ENCODE measurements around the gene DIPK1C. TPM values are rescaled to one million over a fixed set of nuclear protein-coding genes. Genes with fewer than 3 reads are reported as not detected.

DIPK1C gene
- total and polyA plus RNA-seq, 2 of the 4 experiments (the other 2 are of a cell fraction), result not detected

DNA sequence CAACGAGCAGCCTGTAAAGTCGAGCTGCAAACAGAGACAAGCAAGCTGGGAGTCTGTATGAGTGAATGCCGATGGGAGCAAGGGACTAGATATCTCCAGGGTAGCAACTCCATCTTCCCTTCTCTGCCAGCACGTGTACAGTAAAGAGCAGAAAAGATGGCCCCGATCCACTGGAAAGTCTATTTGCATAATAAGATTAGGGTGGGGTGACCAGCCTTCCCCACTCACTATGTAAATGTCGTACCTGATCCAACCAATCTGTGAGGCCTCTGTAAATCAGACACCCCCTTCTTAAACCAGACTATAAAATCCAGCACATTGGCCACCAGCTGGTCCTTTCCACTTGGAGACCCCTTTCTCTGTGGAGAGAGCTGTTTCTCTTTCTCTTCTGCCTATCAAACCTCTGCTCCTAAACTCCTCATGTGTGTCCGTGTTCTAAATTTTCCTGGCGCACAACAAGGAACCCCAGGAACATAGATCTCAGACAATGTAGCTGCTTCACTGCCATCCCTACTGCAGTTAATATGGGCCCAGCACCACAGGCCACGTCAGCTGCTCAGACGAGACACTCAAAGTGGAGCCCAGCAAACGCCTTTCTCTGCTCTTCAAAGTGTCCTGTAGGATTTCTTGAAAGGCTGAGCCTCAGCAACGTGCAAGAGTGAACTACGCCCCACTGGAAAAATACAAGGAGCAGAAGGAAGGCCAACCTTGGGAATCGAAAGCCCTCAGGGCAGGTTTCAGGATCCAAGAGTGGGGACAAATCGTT, 26.1 kb downstream of the DIPK1C start:
- DNase-seq (no peak), ATAC-seq (ENCODE audit: low read depth) (no peak)
- no peak overlapping the region for H4K8ac ChIP-seq (ENCODE audit: low read depth in 2 of 2, low read length in 2 of 2)

More for the DNA sequence above, 26.1 kb downstream of the DIPK1C start:
- TF ChIP-seq RFX5 (IDR thresholded peaks at IDR 0.05; ENCODE audit: low read depth, low read length), result no peak
- no peak for TF ChIP-seq RCOR1 (IDR thresholded peaks at IDR 0.05; ENCODE audit: insufficient replicate concordance, low read length)
- TF ChIP-seq CHD1 (IDR thresholded peaks at IDR 0.05; ENCODE audit: low read depth, low read length), result no peak
- no peak for TF ChIP-seq BHLHE40 (IDR thresholded peaks at IDR 0.05; ENCODE audit: low read depth, low read length)
- no peak for TF ChIP-seq NFE2L2 (IDR thresholded peaks at IDR 0.05; ENCODE audit: low read depth, low read length)
- TF ChIP-seq, protein P1, sequence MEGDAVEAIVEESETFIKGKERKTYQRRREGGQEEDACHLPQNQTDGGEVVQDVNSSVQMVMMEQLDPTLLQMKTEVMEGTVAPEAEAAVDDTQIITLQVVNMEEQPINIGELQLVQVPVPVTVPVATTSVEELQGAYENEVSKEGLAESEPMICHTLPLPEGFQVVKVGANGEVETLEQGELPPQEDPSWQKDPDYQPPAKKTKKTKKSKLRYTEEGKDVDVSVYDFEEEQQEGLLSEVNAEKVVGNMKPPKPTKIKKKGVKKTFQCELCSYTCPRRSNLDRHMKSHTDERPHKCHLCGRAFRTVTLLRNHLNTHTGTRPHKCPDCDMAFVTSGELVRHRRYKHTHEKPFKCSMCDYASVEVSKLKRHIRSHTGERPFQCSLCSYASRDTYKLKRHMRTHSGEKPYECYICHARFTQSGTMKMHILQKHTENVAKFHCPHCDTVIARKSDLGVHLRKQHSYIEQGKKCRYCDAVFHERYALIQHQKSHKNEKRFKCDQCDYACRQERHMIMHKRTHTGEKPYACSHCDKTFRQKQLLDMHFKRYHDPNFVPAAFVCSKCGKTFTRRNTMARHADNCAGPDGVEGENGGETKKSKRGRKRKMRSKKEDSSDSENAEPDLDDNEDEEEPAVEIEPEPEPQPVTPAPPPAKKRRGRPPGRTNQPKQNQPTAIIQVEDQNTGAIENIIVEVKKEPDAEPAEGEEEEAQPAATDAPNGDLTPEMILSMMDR (conservative IDR thresholded peaks at IDR 0.05; ENCODE audit: low read depth, low read length), result no peak
- TF ChIP-seq CEBPB (IDR thresholded peaks at IDR 0.05; ENCODE audit: low read depth, low read length), result no peak
- TF ChIP-seq, protein P2, sequence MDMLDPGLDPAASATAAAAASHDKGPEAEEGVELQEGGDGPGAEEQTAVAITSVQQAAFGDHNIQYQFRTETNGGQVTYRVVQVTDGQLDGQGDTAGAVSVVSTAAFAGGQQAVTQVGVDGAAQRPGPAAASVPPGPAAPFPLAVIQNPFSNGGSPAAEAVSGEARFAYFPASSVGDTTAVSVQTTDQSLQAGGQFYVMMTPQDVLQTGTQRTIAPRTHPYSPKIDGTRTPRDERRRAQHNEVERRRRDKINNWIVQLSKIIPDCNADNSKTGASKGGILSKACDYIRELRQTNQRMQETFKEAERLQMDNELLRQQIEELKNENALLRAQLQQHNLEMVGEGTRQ (IDR thresholded peaks at IDR 0.05; ENCODE audit: low read depth, low read length), result no peak
- TF ChIP-seq, protein P3, sequence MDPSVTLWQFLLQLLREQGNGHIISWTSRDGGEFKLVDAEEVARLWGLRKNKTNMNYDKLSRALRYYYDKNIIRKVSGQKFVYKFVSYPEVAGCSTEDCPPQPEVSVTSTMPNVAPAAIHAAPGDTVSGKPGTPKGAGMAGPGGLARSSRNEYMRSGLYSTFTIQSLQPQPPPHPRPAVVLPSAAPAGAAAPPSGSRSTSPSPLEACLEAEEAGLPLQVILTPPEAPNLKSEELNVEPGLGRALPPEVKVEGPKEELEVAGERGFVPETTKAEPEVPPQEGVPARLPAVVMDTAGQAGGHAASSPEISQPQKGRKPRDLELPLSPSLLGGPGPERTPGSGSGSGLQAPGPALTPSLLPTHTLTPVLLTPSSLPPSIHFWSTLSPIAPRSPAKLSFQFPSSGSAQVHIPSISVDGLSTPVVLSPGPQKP (IDR thresholded peaks at IDR 0.05; ENCODE audit: borderline replicate concordance, low read depth, low read length), result no peak
- no peak overlapping the region for H2BK5ac ChIP-seq (ENCODE audit: low read depth, low read length, poor library complexity, severe bottlenecking)
- peaks cover 3% of the 10 kb centered on the region; the same call in 1 of the 2 replicates for H3K9me1 ChIP-seq (ENCODE audit: insufficient read depth, low read length)
- H3K79me1 ChIP-seq (ENCODE audit: low read depth in 1 of 2, low read length in 2 of 2), result no peaks in the 10 kb centered on the region
- no peak overlapping the region for H2BK15ac ChIP-seq (ENCODE audit: low read depth, low read length)
- no peak overlapping the region for H3K9ac ChIP-seq (ENCODE audit: low read depth, low read length)
- no peaks in the 10 kb centered on the region for H3K4me1 ChIP-seq (ENCODE audit: control insufficient read depth, insufficient read depth, low read length)
- H4K91ac ChIP-seq (ENCODE audit: insufficient read depth, low read depth, low read length), result no peak overlapping the region
- peaks cover 14% of the 10 kb centered on the region for H3K27me3 ChIP-seq (ENCODE audit: control insufficient read depth, insufficient read depth, low read length)
- ChIA-PET CTCF (no interaction called here), POLR2A (ENCODE audit: unreplicated experiment) (no interaction called here)
- 48% methylated on average over 3 of the region's 15 CpGs; no CpG with 5 or more reads in 1 of the 2 experiments for WGBS, 2 experiments (ENCODE audit: extremely low coverage in 2 of 2, insufficient read length in 1 of 2)
- H3K36me3 ChIP-seq (ENCODE audit: control insufficient read depth, insufficient read depth, low read length), result no peaks in the 10 kb centered on the region
- no peak overlapping the region for H3K27ac ChIP-seq (ENCODE audit: insufficient read depth, low read length)
- no peaks in the 10 kb centered on the region for H3K9me3 ChIP-seq (ENCODE audit: control insufficient read depth, insufficient read depth, low read length)
- H3K4ac ChIP-seq (ENCODE audit: low read depth, low read length), result no peak overlapping the region
- dilution Hi-C loops (cut with HindIII; ENCODE audit: low sequenced_read_pairs, unreplicated experiment), result no loop called here
- H3K4me3 ChIP-seq (ENCODE audit: insufficient read depth, low read depth, low read length), result no peak overlapping the region
- no peak overlapping the region for H3K14ac ChIP-seq (replicated peaks; ENCODE audit: low read depth, low read length)
- H3K23ac ChIP-seq (ENCODE audit: low read depth, low read length), result no peak overlapping the region
- no peak overlapping the region for H2BK20ac ChIP-seq (ENCODE audit: low read depth, low read length)
- no peak overlapping the region for H2BK120ac ChIP-seq (ENCODE audit: low read depth, low read length)
- H2AK5ac ChIP-seq (ENCODE audit: low read depth, low read length), result no peak overlapping the region
- H2AFZ ChIP-seq (replicated peaks; ENCODE audit: low read length, poor library complexity), result no peak overlapping the region
- no peak overlapping the region for H2AK9ac ChIP-seq (replicated peaks; ENCODE audit: low read depth, low read length, poor library complexity)
- no TSS peak for BruUV-seq (replicated peaks)
- no peak overlapping the region for H3K4me2 ChIP-seq (ENCODE audit: low read depth, low read length)
- intact Hi-C loops (cut with micrococcal nuclease), result no loop called here
- in situ Hi-C loops (cut with MboI; ENCODE audit: low sequenced_read_pairs), result no loop called here
- H3K56ac ChIP-seq (ENCODE audit: extremely low read depth, insufficient read depth, low read length), result no peak overlapping the region
- H4K5ac ChIP-seq (ENCODE audit: low read depth, low read length), result no peak overlapping the region
- no peaks in the 10 kb centered on the region for H4K20me1 ChIP-seq (ENCODE audit: insufficient read depth, low read length)
- no peak overlapping the region for H3K18ac ChIP-seq (ENCODE audit: low read depth, low read length)

Measured in IMR-90 (cell line).